Ectodermal cell (in vitro differentiated cells): ENCODE data around the gene CDH4.

Experiments
- H3K27ac ChIP-seq: 2 replicates; pipeline ENCODE4 v1.7.0; 2013; ENCODE audit warnings: mild to moderate bottlenecking, low read depth, low read length; ENCODE audit not compliant: insufficient read depth, poor library complexity, severe bottlenecking
- H3K27me3 ChIP-seq: 2 replicates; pipeline ENCODE4 v1.7.0; 2013; ENCODE audit warnings: mild to moderate bottlenecking, low read length; ENCODE audit not compliant: insufficient read depth, control insufficient read depth, poor library complexity, severe bottlenecking
- H3K36me3 ChIP-seq: one replicate; pipeline ENCODE4 v1.7.0; 2013; ENCODE audit warnings: low read length; ENCODE audit not compliant: control insufficient read depth, insufficient read depth
- H3K4me1 ChIP-seq: one replicate; pipeline ENCODE4 v1.7.0; 2013; ENCODE audit warnings: low read length; ENCODE audit not compliant: control insufficient read depth, insufficient read depth
- H3K4me3 ChIP-seq: 2 replicates; pipeline ENCODE4 v1.7.0; 2013; ENCODE audit warnings: low read depth, low read length, control low read depth; ENCODE audit not compliant: insufficient read depth
- H3K9me3 ChIP-seq: 2 replicates; pipeline ENCODE4 v1.7.0; 2013; ENCODE audit warnings: mild to moderate bottlenecking, low read length, moderate library complexity; ENCODE audit not compliant: control insufficient read depth
- WGBS, 2 experiments: methylation state at CpG; one replicate each; pipeline ENCODE4 v1.1.7; 2013; ENCODE audit warnings: missing lambda C conversion rate in 2 of 2; 5-methylcytosine and 5-hydroxymethylcytosine counted together

Gene CDH4

GRCh38 chr20:61252601-61253263 lies 671 bp downstream of the CDH4 start:
- H3K4me3 ChIP-seq, result peak overlapping the region; percentile 67
- H3K27me3 ChIP-seq, result peaks cover 72% of the 10 kb centered on the region
- no peak overlapping the region for H3K27ac ChIP-seq
- 0% methylated on average over 87 of the region's 87 CpGs for WGBS, 2 experiments
- H3K4me1 ChIP-seq, result no peaks in the 10 kb centered on the region
- H3K36me3 ChIP-seq, result no peaks in the 10 kb centered on the region
- H3K9me3 ChIP-seq, result no peaks in the 10 kb centered on the region

- H3K27ac ChIP-seq, result no peak overlapping the region
- H3K4me1 ChIP-seq, result no peaks in the 10 kb centered on the region
- 0% methylated on average over 51 of the region's 51 CpGs for WGBS, 2 experiments
- H3K9me3 ChIP-seq, result no peaks in the 10 kb centered on the region
- H3K36me3 ChIP-seq, result no peaks in the 10 kb centered on the region
- H3K4me3 ChIP-seq, result peak overlapping the region; percentile 67
- H3K27me3 ChIP-seq, result peaks cover 72% of the 10 kb centered on the region
These were observed 1.2 kb downstream of the CDH4 start for GRCh38 chr20:61253264-61253639.

GRCh38 chr20:61253640-61254511 lies 1.8 kb downstream of the CDH4 start:
- H3K36me3 ChIP-seq, result no peaks in the 10 kb centered on the region
- WGBS, 2 experiments, result 1% methylated on average over 62 of the region's 62 CpGs
- no peak overlapping the region for H3K27ac ChIP-seq
- H3K4me3 ChIP-seq, result peak overlapping the region; percentile 67
- no peaks in the 10 kb centered on the region for H3K9me3 ChIP-seq
- no peaks in the 10 kb centered on the region for H3K4me1 ChIP-seq
- peaks cover 70% of the 10 kb centered on the region for H3K27me3 ChIP-seq

- no peaks in the 10 kb centered on the region for H3K9me3 ChIP-seq
- 89 to 93% methylated on average over 11 of the region's 11 CpGs for WGBS, 2 experiments
- no peak overlapping the region for H3K27ac ChIP-seq
- H3K4me1 ChIP-seq, result no peaks in the 10 kb centered on the region
- no peak overlapping the region for H3K4me3 ChIP-seq
- H3K27me3 ChIP-seq, result peaks cover 61% of the 10 kb centered on the region
- no peaks in the 10 kb centered on the region for H3K36me3 ChIP-seq
These were observed 3.0 kb downstream of the CDH4 start for GRCh38 chr20:61254881-61255626.

GRCh38 chr20:61256365-61256764 lies 4.3 kb downstream of the CDH4 start:
- Histone ChIP-seq H3K9me3 (no peaks in the 10 kb centered on the region), H3K4me3 (no peak overlapping the region), H3K27me3 (peaks cover 48% of the 10 kb centered on the region), H3K36me3 (no peaks in the 10 kb centered on the region), H3K27ac (no peak overlapping the region), H3K4me1 (no peaks in the 10 kb centered on the region)
- 94 to 95% methylated on average over 9 of the region's 9 CpGs for WGBS, 2 experiments

- no peak overlapping the region for H3K4me3 ChIP-seq
- H3K27ac ChIP-seq, result no peak overlapping the region
- H3K36me3 ChIP-seq, result no peaks in the 10 kb centered on the region
- H3K4me1 ChIP-seq, result no peaks in the 10 kb centered on the region
- H3K9me3 ChIP-seq, result no peaks in the 10 kb centered on the region
- peaks cover 43% of the 10 kb centered on the region for H3K27me3 ChIP-seq
- 93 to 94% methylated on average over 6 to 7 of the region's 7 CpGs for WGBS, 2 experiments
These were observed 4.8 kb downstream of the CDH4 start for GRCh38 chr20:61256824-61257223.

GRCh38 chr20:61257611-61258010 lies 5.5 kb downstream of the CDH4 start:
- Histone ChIP-seq H3K9me3 (no peaks in the 10 kb centered on the region), H3K36me3 (no peaks in the 10 kb centered on the region)
- WGBS, 2 experiments, result 95 to 96% methylated on average over 20 of the region's 20 CpGs

GRCh38 chr20:61259741-61260140 lies 7.7 kb downstream of the CDH4 start:
- H3K36me3 ChIP-seq, result no peaks in the 10 kb centered on the region
- H3K4me3 ChIP-seq, result no peak overlapping the region
- H3K27ac ChIP-seq, result no peak overlapping the region
- WGBS, 2 experiments, result 93 to 95% methylated on average over 2 to 3 of the region's 3 CpGs
- no peaks in the 10 kb centered on the region for H3K4me1 ChIP-seq
- H3K9me3 ChIP-seq, result no peaks in the 10 kb centered on the region
- H3K27me3 ChIP-seq, result peaks cover 16% of the 10 kb centered on the region

More at GRCh38 chr20:61257611-61258010, 5.5 kb downstream of the CDH4 start:
- Histone ChIP-seq H3K4me3 (no peak overlapping the region), H3K27ac (no peak overlapping the region), H3K4me1 (no peaks in the 10 kb centered on the region), H3K27me3 (peaks cover 37% of the 10 kb centered on the region)

GRCh38 chr20:61260905-61261304 lies 8.8 kb downstream of the CDH4 start:
- H3K9me3 ChIP-seq, result no peaks in the 10 kb centered on the region
- no peak overlapping the region for H3K4me3 ChIP-seq
- H3K27me3 ChIP-seq, result peaks cover 4% of the 10 kb centered on the region
- 70 to 71% methylated on average over 7 of the region's 7 CpGs for whole genome bisulfite sequencing, 2 experiments
- no peaks in the 10 kb centered on the region for H3K36me3 ChIP-seq
- H3K4me1 ChIP-seq, result no peaks in the 10 kb centered on the region
- H3K27ac ChIP-seq, result no peak overlapping the region

- Histone ChIP-seq H3K36me3 (no peaks in the 10 kb centered on the region), H3K27ac (no peak overlapping the region), H3K9me3 (no peaks in the 10 kb centered on the region), H3K4me1 (no peaks in the 10 kb centered on the region), H3K4me3 (no peak overlapping the region), H3K27me3 (no peaks in the 10 kb centered on the region)
- 87 to 90% methylated on average over 18 of the region's 18 CpGs for WGBS, 2 experiments
These were observed 10.0 kb downstream of the CDH4 start for GRCh38 chr20:61262036-61262435.
